AG04450 (cell line): ENCODE results near the gene CAMSAP1. TPM values are rescaled to one million over a fixed set of nuclear protein-coding genes. Genes with fewer than 3 reads are reported as not detected.

Source experiments
- CTCF ChIA-PET: fragments of 300-600, 350-600 bp; formaldehyde crosslinking; extraction: SDS; loops from one replicate; lab custom pipeline; 2022; ENCODE audit warnings: antibody characterized with exemption, inconsistent platforms; lab: Charles Lee
- POLR2A ChIA-PET: fragments of 350-600 bp; formaldehyde crosslinking; extraction: SDS; loops from one replicate; lab custom pipeline; 2021; ENCODE audit warnings: antibody characterized with exemption, inconsistent platforms; lab: Yijun Ruan, JAX
- DNase-seq: peaks from one replicate; pipeline ENCODE4 v3.0.0-alpha.2; 2011; ENCODE audit warnings: low read depth, low spot score
- H3K27ac ChIP-seq: one replicate; pipeline ENCODE4 v1.5.1; 2012; ENCODE audit warnings: low read depth, low read length, control low read depth
- H3K27me3 ChIP-seq: one replicate; pipeline ENCODE4 v1.6.0; 2012; ENCODE audit warnings: low read length; ENCODE audit not compliant: control insufficient read depth, insufficient read depth
- H3K4me3 ChIP-seq: 2 replicates; pipeline ENCODE4 v1.5.1; 2011; ENCODE audit warnings: mild to moderate bottlenecking, low read depth, low read length, control low read depth
- H3K9me3 ChIP-seq: 2 replicates; pipeline ENCODE4 v1.5.1; 2012; ENCODE audit warnings: low read length; ENCODE audit not compliant: control insufficient read depth, insufficient read depth
- CTCF ChIP-seq: IDR thresholded peaks from 2 replicates; pipeline ENCODE4 v1.5.1; 2011; ENCODE audit warnings: low read depth, low read length, control low read depth, inconsistent platforms
- polyA plus RNA-seq: library from polyadenylated mRNA; depleted of rRNA; stranded (reverse); fragments of >200 nt; gene quantifications from 2 replicates; pipeline ENCODE4 v1.2.3, GENCODE V29; 2011

CAMSAP1 gene
- polyA plus RNA-seq, 1 experiment: 7.8 TPM

GRCh38 chr9:135927195-135928013, 20.1 kb upstream of the CAMSAP1 start:
- DNase-seq: no peak
- H3K27me3 ChIP-seq: no peaks in the 10 kb centered on the region
- no peak overlapping the region for H3K27ac ChIP-seq
- H3K9me3 ChIP-seq: no peaks in the 10 kb centered on the region; the same call in 1 of the 2 replicates
- TF ChIP-seq CTCF: no peak
- ChIA-PET CTCF (no interaction called here), POLR2A (no interaction called here)
- H3K4me3 ChIP-seq: no peak overlapping the region

- Histone ChIP-seq H3K27me3 (no peaks in the 10 kb centered on the region), H3K9me3 (no peaks in the 10 kb centered on the region; the same call in 1 of the 2 replicates), H3K4me3 (no peak overlapping the region), H3K27ac (no peak overlapping the region)
- ChIA-PET CTCF (no interaction called here), POLR2A (no interaction called here)
- no peak for TF ChIP-seq CTCF
- no peak for DNase-seq
Measured at GRCh38 chr9:135926402-135927194, 19.3 kb upstream of the CAMSAP1 start.

GRCh38 chr9:135925496-135926133, 18.3 kb upstream of the CAMSAP1 start:
- Histone ChIP-seq H3K27ac (no peak overlapping the region), H3K9me3 (peaks cover under 1% of the 10 kb centered on the region; the same call in 1 of the 2 replicates), H3K4me3 (no peak overlapping the region), H3K27me3 (no peaks in the 10 kb centered on the region)
- POLR2A ChIA-PET: no interaction called here
- CTCF ChIA-PET: interaction anchor here (0.6 kb wide), 1 partner anchor 98 kb away, joined by 4 read pairs; no protein-coding TSS in a partner anchor
- TF ChIP-seq CTCF: no peak
- no peak for DNase-seq

- ChIA-PET CTCF (interaction anchor here (0.6 to 1.1 kb wide), 2 partner anchors 61 to 97 kb away, joined by 3 to 4 read pairs; no protein-coding TSS in a partner anchor), POLR2A (interaction anchor here (1.2 kb wide), 1 partner anchor 17 kb away, joined by 5 read pairs; the partner anchor contains the start of gene CAMSAP1)
- no peak overlapping the region for H3K4me3 ChIP-seq
- peaks cover 9% of the 10 kb centered on the region for H3K9me3 ChIP-seq
- H3K27me3 ChIP-seq: no peaks in the 10 kb centered on the region
- no peak overlapping the region for H3K27ac ChIP-seq
- no peak for TF ChIP-seq CTCF
- DNase-seq: no peak
Measured at GRCh38 chr9:135924628-135925338, 17.4 kb upstream of the CAMSAP1 start.
